Naive B cell (primary cell): Measurements from ENCODE around the gene LHX5. TPM values are rescaled to one million over a fixed set of nuclear protein-coding genes. Genes with fewer than 3 reads are reported as not detected.
A peak's percentile ranks its signal among the peaks of the same experiment; 100 is the strongest.

Source experiments
- ATAC-seq, 2 donors: fragments of 150-1000 bp; cut with Tn5 transposase; 2 replicates each; pipeline ENCODE4 v1.10.0; 2021; ENCODE audit warnings: low read depth in 2 of 2, mild to moderate bottlenecking in 2 of 2, moderate library complexity in 2 of 2
- DNase-seq: peaks from one replicate; pipeline ENCODE4 v3.0.0; 2022
- H3K27ac Mint-ChIP-seq, 6 donors: one replicate each; pipeline ENCODE4 v1.8.0; 2020 to 2022; ENCODE audit warnings: mild to moderate bottlenecking in 6 of 6, mixed read lengths in 6 of 6, moderate library complexity in 5 of 6, inconsistent platforms in 2 of 6
- H3K27me3 Mint-ChIP-seq, 3 donors: one replicate each; pipeline ENCODE4 v1.8.0; 2021 to 2022; ENCODE audit warnings: mixed read lengths in 3 of 3, mild to moderate bottlenecking in 1 of 3
- H3K36me3 Mint-ChIP-seq, 2 donors: one replicate each; pipeline ENCODE4 v1.8.0; 2020 to 2022; ENCODE audit warnings: mixed read lengths in 2 of 2, inconsistent platforms in 1 of 2, mild to moderate bottlenecking in 1 of 2
- H3K4me1 Mint-ChIP-seq, 3 donors: one replicate each; pipeline ENCODE4 v1.8.0; 2020 to 2022; ENCODE audit warnings: mixed read lengths in 3 of 3, inconsistent platforms in 1 of 3, mild to moderate bottlenecking in 1 of 3, moderate library complexity in 1 of 3
- H3K4me3 Mint-ChIP-seq, 8 donors: one replicate each; pipeline ENCODE4 v1.8.0; 2020 to 2022; ENCODE audit warnings: mild to moderate bottlenecking in 8 of 8, mixed read lengths in 8 of 8, moderate library complexity in 8 of 8, inconsistent platforms in 2 of 8
- H3K9me3 Mint-ChIP-seq, 7 donors: one replicate each; pipeline ENCODE4 v1.8.0; 2020 to 2022; ENCODE audit warnings: mixed read lengths in 7 of 7, mild to moderate bottlenecking in 5 of 7, inconsistent platforms in 2 of 7, moderate library complexity in 1 of 7
- polyA plus RNA-seq, 6 donors: library from polyadenylated mRNA; unstranded; fragments of 300-500 nt; fragmentation: Illumina TruSeq; gene quantifications; one replicate each; pipeline ENCODE4 v1.2.3, GENCODE V29; 2021; ENCODE audit warnings: low read depth in 6 of 6

Gene LHX5
- polyA plus RNA-seq, result not detected

- Mint-ChIP-seq H3K36me3 (peaks cover 0 to 7% of the 10 kb centered on the region in 2 donors), H3K4me1 (peaks cover 22 to 32% (median 29%) of the 10 kb centered on the region in 3 donors), H3K27me3 (peaks cover 56 to 89% (median 68%) of the 10 kb centered on the region in 3 donors), H3K4me3 (peak within 1 kb of the TSS in 3 of 8 donors; percentile 9 to 38 (median 25)), H3K9me3 (peaks cover 0 to 5% (median 0%) of the 10 kb centered on the region in 7 donors), H3K27ac (peak within 1 kb of the TSS in 1 of 6 donors; percentile 4)
- ATAC-seq (no peak), DNase-seq (no peak)
Observed at GRCh38 chr12:113471619-113472171, at the start of gene LHX5. Gene LHX5 (minus strand): TSS chr12:113471871. CDS start chr12:113471498, 373 bp downstream.

GRCh38 chr12:113519464-113520307 lies 48.0 kb upstream of the LHX5 start:
- Mint-ChIP-seq H3K9me3 (peaks cover 0 to 17% (median 1%) of the 10 kb centered on the region in 7 donors), H3K27me3 (peaks cover 54 to 86% (median 84%) of the 10 kb centered on the region in 3 donors), H3K4me1 (peaks cover 4 to 10% (median 5%) of the 10 kb centered on the region in 3 donors), H3K36me3 (peaks cover 0 to 21% of the 10 kb centered on the region in 2 donors), H3K27ac (no peak overlapping the region), H3K4me3 (no peak overlapping the region)
- DNase-seq (no peak), ATAC-seq (no peak)

GRCh38 chr12:113515082-113515856 lies 43.6 kb upstream of the LHX5 start:
- Mint-ChIP-seq H3K27ac (no peak overlapping the region), H3K9me3 (peaks cover 0 to 17% (median 5%) of the 10 kb centered on the region in 7 donors), H3K4me3 (peak overlapping the region in 1 of 8 donors; percentile 28), H3K36me3 (peaks cover 0 to 12% of the 10 kb centered on the region in 2 donors), H3K4me1 (peaks cover 4 to 7% (median 5%) of the 10 kb centered on the region in 3 donors), H3K27me3 (peaks cover 52 to 89% (median 82%) of the 10 kb centered on the region in 3 donors)
- ATAC-seq (no peak), DNase-seq (no peak)

GRCh38 chr12:113514602-113515001 lies 42.9 kb upstream of the LHX5 start:
- no peak for ATAC-seq
- Mint-ChIP-seq H3K27me3 (peaks cover 55 to 87% (median 82%) of the 10 kb centered on the region in 3 donors), H3K9me3 (peaks cover 0 to 17% (median 5%) of the 10 kb centered on the region in 7 donors), H3K4me3 (peak overlapping the region in 1 of 8 donors; percentile 20), H3K27ac (no peak overlapping the region), H3K36me3 (peaks cover 0 to 12% of the 10 kb centered on the region in 2 donors), H3K4me1 (peaks cover 4 to 7% (median 5%) of the 10 kb centered on the region in 3 donors)
- DNase-seq, result no peak

GRCh38 chr12:113512568-113512967 lies 40.9 kb upstream of the LHX5 start:
- Mint-ChIP-seq H3K9me3 (peaks cover 1 to 13% (median 10%) of the 10 kb centered on the region in 7 donors), H3K4me1 (peaks cover 4 to 7% (median 5%) of the 10 kb centered on the region in 3 donors), H3K27me3 (peaks cover 45 to 79% (median 79%) of the 10 kb centered on the region in 3 donors), H3K36me3 (peaks cover 0 to 12% of the 10 kb centered on the region in 2 donors), H3K4me3 (no peak overlapping the region), H3K27ac (no peak overlapping the region)
- ATAC-seq (no peak), DNase-seq (no peak)

GRCh38 chr12:113506867-113507266 lies 35.2 kb upstream of the LHX5 start:
- H3K36me3 Mint-ChIP-seq, result peaks cover 0 to 5% of the 10 kb centered on the region in 2 donors
- DNase-seq, result no peak
- H3K9me3 Mint-ChIP-seq, result peaks cover 3 to 22% (median 16%) of the 10 kb centered on the region in 7 donors
- H3K4me1 Mint-ChIP-seq, result no peaks in the 10 kb centered on the region
- no peak for ATAC-seq
- no peak overlapping the region for H3K4me3 Mint-ChIP-seq
- peaks cover 33 to 54% (median 49%) of the 10 kb centered on the region in 3 donors for H3K27me3 Mint-ChIP-seq
- H3K27ac Mint-ChIP-seq, result no peak overlapping the region

GRCh38 chr12:113505941-113506340 lies 34.3 kb upstream of the LHX5 start:
- H3K4me1 Mint-ChIP-seq, result no peaks in the 10 kb centered on the region
- H3K27ac Mint-ChIP-seq, result no peak overlapping the region
- no peak for ATAC-seq
- no peak overlapping the region for H3K4me3 Mint-ChIP-seq
- peaks cover 29 to 63% (median 41%) of the 10 kb centered on the region in 3 donors for H3K27me3 Mint-ChIP-seq
- peaks cover 0 to 5% of the 10 kb centered on the region in 2 donors for H3K36me3 Mint-ChIP-seq
- peaks cover 1 to 26% (median 16%) of the 10 kb centered on the region in 7 donors for H3K9me3 Mint-ChIP-seq
- no peak for DNase-seq

GRCh38 chr12:113504917-113505316 lies 33.2 kb upstream of the LHX5 start:
- Mint-ChIP-seq H3K27me3 (peaks cover 25 to 63% (median 31%) of the 10 kb centered on the region in 3 donors), H3K4me3 (no peak overlapping the region), H3K27ac (no peak overlapping the region), H3K36me3 (peaks cover 5 to 7% of the 10 kb centered on the region in 2 donors), H3K9me3 (peaks cover 1 to 26% (median 16%) of the 10 kb centered on the region in 7 donors), H3K4me1 (no peaks in the 10 kb centered on the region)
- ATAC-seq (no peak), DNase-seq (no peak)

GRCh38 chr12:113500782-113501311 lies 29.2 kb upstream of the LHX5 start:
- H3K27ac Mint-ChIP-seq, result no peak overlapping the region
- H3K27me3 Mint-ChIP-seq, result peaks cover 14 to 39% (median 25%) of the 10 kb centered on the region in 3 donors
- H3K36me3 Mint-ChIP-seq, result peaks cover 5 to 7% of the 10 kb centered on the region in 2 donors
- H3K4me1 Mint-ChIP-seq, result no peaks in the 10 kb centered on the region
- no peak for ATAC-seq
- no peak overlapping the region for H3K4me3 Mint-ChIP-seq
- H3K9me3 Mint-ChIP-seq, result peaks cover 0 to 20% (median 7%) of the 10 kb centered on the region in 7 donors
- no peak for DNase-seq

GRCh38 chr12:113500306-113500675 lies 28.6 kb upstream of the LHX5 start:
- Mint-ChIP-seq H3K27me3 (peaks cover 10 to 36% (median 25%) of the 10 kb centered on the region in 3 donors), H3K4me1 (no peaks in the 10 kb centered on the region), H3K36me3 (peaks cover 5 to 7% of the 10 kb centered on the region in 2 donors), H3K27ac (no peak overlapping the region), H3K9me3 (peaks cover 0 to 20% (median 6%) of the 10 kb centered on the region in 7 donors), H3K4me3 (no peak overlapping the region)
- DNase-seq, result no peak
- no peak for ATAC-seq

- peaks cover 0 to 16% (median 6%) of the 10 kb centered on the region in 7 donors for H3K9me3 Mint-ChIP-seq
- peaks cover 5 to 7% of the 10 kb centered on the region in 2 donors for H3K36me3 Mint-ChIP-seq
- peaks cover 5 to 36% (median 25%) of the 10 kb centered on the region in 3 donors for H3K27me3 Mint-ChIP-seq
- ATAC-seq (no peak), DNase-seq (no peak)
- no peak overlapping the region for H3K4me3 Mint-ChIP-seq
- H3K4me1 Mint-ChIP-seq, result no peaks in the 10 kb centered on the region
- H3K27ac Mint-ChIP-seq, result no peak overlapping the region
Observed at GRCh38 chr12:113498490-113498889, 26.8 kb upstream of the LHX5 start.

- Mint-ChIP-seq H3K4me1 (no peaks in the 10 kb centered on the region), H3K9me3 (peaks cover 3 to 16% (median 4%) of the 10 kb centered on the region in 7 donors), H3K27ac (no peak overlapping the region), H3K4me3 (no peak overlapping the region), H3K27me3 (peaks cover 10 to 33% (median 23%) of the 10 kb centered on the region in 3 donors), H3K36me3 (peaks cover 5 to 7% of the 10 kb centered on the region in 2 donors)
- no peak for DNase-seq
- ATAC-seq, result no peak
Observed at GRCh38 chr12:113497693-113498092, 26.0 kb upstream of the LHX5 start.
